HepG2 (cell line): ENCODE results near the gene HOXD8. TPM values are rescaled to one million over a fixed set of nuclear protein-coding genes. Genes with fewer than 3 reads are reported as not detected.

Source experiments
- CBX2 ChIP-seq, 2 experiments: fragments of 200-600 bp in 1 of 2; sonication (generic); formaldehyde crosslinking in 1 of 2; IDR thresholded peaks; 2 replicates each; pipeline versions ENCODE4 v1.7.0 to v1.8.1; 2018 to 2022; ENCODE audit warnings: low read depth in 2 of 2, low read length in 1 of 2, mild to moderate bottlenecking in 1 of 2, missing genetic modification reagents in 1 of 2
- DMAP1 ChIP-seq: IDR thresholded peaks from 2 replicates; pipeline ENCODE4 v1.6.1; 2016
- FLYWCH1 ChIP-seq: sonication (generic); formaldehyde crosslinking; IDR thresholded peaks from 2 replicates; pipeline ENCODE4 v1.8.1; 2023; ENCODE audit warnings: mild to moderate bottlenecking, missing genetic modification reagents
- HOXA5 ChIP-seq: sonication (generic); formaldehyde crosslinking; IDR thresholded peaks from 2 replicates; pipeline ENCODE4 v1.4.0; 2020; ENCODE audit warnings: missing genetic modification reagents
- NCOA2 ChIP-seq: sonication (generic); formaldehyde crosslinking; IDR thresholded peaks from 2 replicates; pipeline ENCODE4 v1.8.0; 2022; ENCODE audit warnings: inconsistent platforms
- PHF21A ChIP-seq: sonication (generic); formaldehyde crosslinking; IDR thresholded peaks from 2 replicates; pipeline ENCODE4 v1.5.0; 2020; ENCODE audit warnings: mild to moderate bottlenecking, missing genetic modification reagents
- PLRG1 ChIP-seq: fragments of 450-650 bp; conservative IDR thresholded peaks from 2 replicates; pipeline ENCODE4 v1.6.1; 2016
- SATB2 ChIP-seq: sonication (generic); formaldehyde crosslinking; IDR thresholded peaks from 2 replicates; pipeline ENCODE4 v1.5.0; 2020; ENCODE audit warnings: missing genetic modification reagents
- SIX1 ChIP-seq: sonication (generic); formaldehyde crosslinking; IDR thresholded peaks from 2 replicates; pipeline ENCODE4 v1.4.0; 2020; ENCODE audit warnings: missing genetic modification reagents, borderline replicate concordance
- STAG1 ChIP-seq: sonication (generic); formaldehyde crosslinking; IDR thresholded peaks from 2 replicates; pipeline ENCODE4 v1.4.0; 2020; ENCODE audit warnings: missing genetic modification reagents
- U2AF1 ChIP-seq: fragments of 200-400 bp; formaldehyde crosslinking; optimal IDR thresholded peaks from 2 replicates; pipeline ENCODE3; 2017; ENCODE audit warnings: mild to moderate bottlenecking, low read depth, low read length
- ZNF20 ChIP-seq: sonication (generic); formaldehyde crosslinking; IDR thresholded peaks from 2 replicates; pipeline ENCODE4 v1.4.0; 2020; ENCODE audit warnings: mild to moderate bottlenecking, moderate library complexity, missing genetic modification reagents
- ZNF414 ChIP-seq: sonication (generic); formaldehyde crosslinking; IDR thresholded peaks from 2 replicates; pipeline ENCODE4 v1.5.0; 2020; ENCODE audit warnings: missing genetic modification reagents
- ZNF614 ChIP-seq: IDR thresholded peaks from 2 replicates; pipeline ENCODE4 v1.6.1; 2018; ENCODE audit warnings: missing biosample characterization, missing genetic modification reagents, inconsistent platforms, borderline replicate concordance
- ZSCAN25 ChIP-seq: sonication (generic); formaldehyde crosslinking; IDR thresholded peaks from 2 replicates; pipeline ENCODE4 v1.8.0; 2022; ENCODE audit warnings: mild to moderate bottlenecking, missing genetic modification reagents
- polyA plus RNA-seq, 8 experiments: library from polyadenylated mRNA; depleted of rRNA in 3 of 8; stranded (reverse) in 7 of 8; unstranded in 1 of 8; fragments of >200 nt; fragmentation: Illumina TruSeq in 4 of 8; extraction: Trizol in 4 of 8; gene quantifications; 2 replicates each; pipeline versions ENCODE4 v1.2.1 to v1.2.3, GENCODE V29; 2011 to 2016; ENCODE audit warnings: low read depth in 4 of 8, missing spikeins in 1 of 8, mixed read lengths in 1 of 8; ENCODE audit not compliant: insufficient read depth in 1 of 8
- total RNA-seq, 5 experiments: library from RNA; depleted of rRNA; stranded (reverse); fragments of >200 nt; fragmentation: Illumina TruSeq; extraction: Trizol; gene quantifications; 2 replicates each; pipeline ENCODE4 v1.2.3, GENCODE V29; 2016; ENCODE audit warnings: low read depth in 1 of 5
- TF ChIP-seq, protein P1 (sequence below): IDR thresholded peaks from 2 replicates; pipeline ENCODE4 v1.6.1; 2018; ENCODE audit warnings: missing genetic modification reagents
- TF ChIP-seq, protein P2 (sequence below): sonication (generic); formaldehyde crosslinking; IDR thresholded peaks from 2 replicates; pipeline ENCODE4 v1.9.0; 2022; ENCODE audit warnings: low read depth, missing genetic modification reagents
- TF ChIP-seq, protein P3 (sequence below): sonication (generic); formaldehyde crosslinking; IDR thresholded peaks from 2 replicates; pipeline ENCODE4 v1.5.1; 2020; ENCODE audit warnings: mild to moderate bottlenecking, missing genetic modification reagents, borderline replicate concordance
- TF ChIP-seq, protein P4 (sequence below): sonication (generic); formaldehyde crosslinking; IDR thresholded peaks from 2 replicates; pipeline ENCODE4 v1.8.0; 2022; ENCODE audit warnings: mild to moderate bottlenecking, missing genetic modification reagents, borderline replicate concordance

Gene HOXD8
- total and polyA plus RNA-seq, 2 of the 13 experiments (the other 11 are each of a cell fraction or from before 2014, with no cell fraction given), result not detected

DNA sequence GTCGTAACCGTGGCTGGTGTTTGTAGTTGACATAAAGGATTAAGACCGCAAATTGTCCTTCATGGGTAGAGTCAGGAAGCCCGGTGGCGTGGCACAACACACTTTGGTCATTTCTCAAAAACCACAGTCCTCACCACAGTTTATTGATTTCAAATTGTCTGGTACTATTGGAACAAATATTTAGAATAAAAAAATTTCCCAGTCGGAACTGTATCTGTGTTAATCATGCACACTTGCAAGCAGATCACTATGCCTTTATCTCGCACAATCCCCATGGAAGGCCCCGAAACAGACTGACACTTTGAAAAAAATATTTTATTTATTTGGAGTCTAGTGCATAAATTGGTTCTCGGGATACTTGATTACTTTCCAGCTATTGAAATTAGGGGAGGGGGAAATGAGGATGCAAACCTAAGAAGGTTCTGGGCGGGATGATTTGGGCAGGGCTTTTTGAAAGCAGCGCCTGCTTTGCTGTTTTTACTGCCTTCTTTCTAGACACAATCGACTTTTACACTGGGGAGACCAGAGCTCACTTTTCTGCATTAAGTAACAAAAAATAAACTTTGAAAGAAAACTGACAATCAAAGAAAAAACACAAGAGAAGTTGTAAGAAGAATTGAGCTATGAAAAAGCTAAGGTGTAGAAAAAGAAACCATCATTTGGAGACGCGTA is 43.5 kb downstream of the HOXD8 start (continued):
- TF ChIP-seq, protein P1, sequence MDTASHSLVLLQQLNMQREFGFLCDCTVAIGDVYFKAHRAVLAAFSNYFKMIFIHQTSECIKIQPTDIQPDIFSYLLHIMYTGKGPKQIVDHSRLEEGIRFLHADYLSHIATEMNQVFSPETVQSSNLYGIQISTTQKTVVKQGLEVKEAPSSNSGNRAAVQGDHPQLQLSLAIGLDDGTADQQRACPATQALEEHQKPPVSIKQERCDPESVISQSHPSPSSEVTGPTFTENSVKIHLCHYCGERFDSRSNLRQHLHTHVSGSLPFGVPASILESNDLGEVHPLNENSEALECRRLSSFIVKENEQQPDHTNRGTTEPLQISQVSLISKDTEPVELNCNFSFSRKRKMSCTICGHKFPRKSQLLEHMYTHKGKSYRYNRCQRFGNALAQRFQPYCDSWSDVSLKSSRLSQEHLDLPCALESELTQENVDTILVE (CRISPR knock-in tag), result no peak
- TF ChIP-seq, protein P2, sequence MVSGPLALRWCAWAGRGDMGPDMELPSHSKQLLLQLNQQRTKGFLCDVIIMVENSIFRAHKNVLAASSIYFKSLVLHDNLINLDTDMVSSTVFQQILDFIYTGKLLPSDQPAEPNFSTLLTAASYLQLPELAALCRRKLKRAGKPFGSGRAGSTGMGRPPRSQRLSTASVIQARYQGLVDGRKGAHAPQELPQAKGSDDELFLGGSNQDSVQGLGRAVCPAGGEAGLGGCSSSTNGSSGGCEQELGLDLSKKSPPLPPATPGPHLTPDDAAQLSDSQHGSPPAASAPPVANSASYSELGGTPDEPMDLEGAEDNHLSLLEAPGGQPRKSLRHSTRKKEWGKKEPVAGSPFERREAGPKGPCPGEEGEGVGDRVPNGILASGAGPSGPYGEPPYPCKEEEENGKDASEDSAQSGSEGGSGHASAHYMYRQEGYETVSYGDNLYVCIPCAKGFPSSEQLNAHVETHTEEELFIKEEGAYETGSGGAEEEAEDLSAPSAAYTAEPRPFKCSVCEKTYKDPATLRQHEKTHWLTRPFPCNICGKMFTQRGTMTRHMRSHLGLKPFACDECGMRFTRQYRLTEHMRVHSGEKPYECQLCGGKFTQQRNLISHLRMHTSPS (CRISPR knock-in tag), result peak; percentile 38; the same call in 1 of the 2 replicates
- TF ChIP-seq ZNF614, result no peak
- no peak for TF ChIP-seq ZNF414 (CRISPR knock-in tag)
- no peak for TF ChIP-seq U2AF1
- TF ChIP-seq PLRG1, result no peak
- peak; percentile 87; the same call in 1 of the 2 replicates for TF ChIP-seq NCOA2 (CRISPR knock-in tag)
- 0 out of 2 replicates have a peak, but pooled peaks have one; percentile 37 for TF ChIP-seq FLYWCH1 (CRISPR knock-in tag)
- TF ChIP-seq SIX1 (CRISPR knock-in tag), result no peak
- peak; percentile 38 for TF ChIP-seq CBX2 (IDR thresholded peaks at IDR 0.05; ENCODE audit: low read depth, low read length)
- TF ChIP-seq CBX2 (CRISPR knock-in tag; IDR thresholded peaks at IDR 0.05; ENCODE audit: low read depth), result no peak
- TF ChIP-seq ZSCAN25 (CRISPR knock-in tag), result no peak
- 0 out of 2 replicates have a peak, but pooled peaks have one; percentile 44 for TF ChIP-seq SATB2 (CRISPR knock-in tag)
- TF ChIP-seq HOXA5 (CRISPR knock-in tag), result peak; percentile 72; the same call in 1 of the 2 replicates
- TF ChIP-seq PHF21A (CRISPR knock-in tag), result peak; percentile 50; the same call in 1 of the 2 replicates
- TF ChIP-seq STAG1, result 0 out of 2 replicates have a peak, but pooled peaks have one; percentile 12
- TF ChIP-seq ZNF20 (CRISPR knock-in tag), result no peak
- TF ChIP-seq, protein P3, sequence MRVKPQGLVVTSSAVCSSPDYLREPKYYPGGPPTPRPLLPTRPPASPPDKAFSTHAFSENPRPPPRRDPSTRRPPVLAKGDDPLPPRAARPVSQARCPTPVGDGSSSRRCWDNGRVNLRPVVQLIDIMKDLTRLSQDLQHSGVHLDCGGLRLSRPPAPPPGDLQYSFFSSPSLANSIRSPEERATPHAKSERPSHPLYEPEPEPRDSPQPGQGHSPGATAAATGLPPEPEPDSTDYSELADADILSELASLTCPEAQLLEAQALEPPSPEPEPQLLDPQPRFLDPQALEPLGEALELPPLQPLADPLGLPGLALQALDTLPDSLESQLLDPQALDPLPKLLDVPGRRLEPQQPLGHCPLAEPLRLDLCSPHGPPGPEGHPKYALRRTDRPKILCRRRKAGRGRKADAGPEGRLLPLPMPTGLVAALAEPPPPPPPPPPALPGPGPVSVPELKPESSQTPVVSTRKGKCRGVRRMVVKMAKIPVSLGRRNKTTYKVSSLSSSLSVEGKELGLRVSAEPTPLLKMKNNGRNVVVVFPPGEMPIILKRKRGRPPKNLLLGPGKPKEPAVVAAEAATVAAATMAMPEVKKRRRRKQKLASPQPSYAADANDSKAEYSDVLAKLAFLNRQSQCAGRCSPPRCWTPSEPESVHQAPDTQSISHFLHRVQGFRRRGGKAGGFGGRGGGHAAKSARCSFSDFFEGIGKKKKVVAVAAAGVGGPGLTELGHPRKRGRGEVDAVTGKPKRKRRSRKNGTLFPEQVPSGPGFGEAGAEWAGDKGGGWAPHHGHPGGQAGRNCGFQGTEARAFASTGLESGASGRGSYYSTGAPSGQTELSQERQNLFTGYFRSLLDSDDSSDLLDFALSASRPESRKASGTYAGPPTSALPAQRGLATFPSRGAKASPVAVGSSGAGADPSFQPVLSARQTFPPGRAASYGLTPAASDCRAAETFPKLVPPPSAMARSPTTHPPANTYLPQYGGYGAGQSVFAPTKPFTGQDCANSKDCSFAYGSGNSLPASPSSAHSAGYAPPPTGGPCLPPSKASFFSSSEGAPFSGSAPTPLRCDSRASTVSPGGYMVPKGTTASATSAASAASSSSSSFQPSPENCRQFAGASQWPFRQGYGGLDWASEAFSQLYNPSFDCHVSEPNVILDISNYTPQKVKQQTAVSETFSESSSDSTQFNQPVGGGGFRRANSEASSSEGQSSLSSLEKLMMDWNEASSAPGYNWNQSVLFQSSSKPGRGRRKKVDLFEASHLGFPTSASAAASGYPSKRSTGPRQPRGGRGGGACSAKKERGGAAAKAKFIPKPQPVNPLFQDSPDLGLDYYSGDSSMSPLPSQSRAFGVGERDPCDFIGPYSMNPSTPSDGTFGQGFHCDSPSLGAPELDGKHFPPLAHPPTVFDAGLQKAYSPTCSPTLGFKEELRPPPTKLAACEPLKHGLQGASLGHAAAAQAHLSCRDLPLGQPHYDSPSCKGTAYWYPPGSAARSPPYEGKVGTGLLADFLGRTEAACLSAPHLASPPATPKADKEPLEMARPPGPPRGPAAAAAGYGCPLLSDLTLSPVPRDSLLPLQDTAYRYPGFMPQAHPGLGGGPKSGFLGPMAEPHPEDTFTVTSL (CRISPR knock-in tag), result peak; percentile 53; the same call in 1 of the 2 replicates
- no peak for TF ChIP-seq DMAP1
- TF ChIP-seq, protein P4, sequence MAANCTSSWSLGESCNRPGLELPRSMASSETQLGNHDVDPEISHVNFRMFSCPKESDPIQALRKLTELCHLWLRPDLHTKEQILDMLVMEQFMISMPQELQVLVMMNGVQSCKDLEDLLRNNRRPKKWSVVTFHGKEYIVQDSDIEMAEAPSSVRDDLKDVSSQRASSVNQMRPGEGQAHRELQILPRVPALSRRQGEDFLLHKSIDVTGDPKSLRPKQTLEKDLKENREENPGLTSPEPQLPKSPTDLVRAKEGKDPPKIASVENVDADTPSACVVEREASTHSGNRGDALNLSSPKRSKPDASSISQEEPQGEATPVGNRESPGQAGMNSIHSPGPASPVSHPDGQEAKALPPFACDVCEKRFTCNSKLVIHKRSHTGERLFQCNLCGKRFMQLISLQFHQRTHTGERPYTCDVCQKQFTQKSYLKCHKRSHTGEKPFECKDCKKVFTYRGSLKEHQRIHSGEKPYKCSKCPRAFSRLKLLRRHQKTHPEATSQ, result no peak
